HCEC 1CT (cell line): ENCODE data around the gene CLTCL1.
"Not testable (repeated sequence)": the region's sequence is repeated elsewhere in the genome, so short reads cannot be mapped to it uniquely, and the experiment has no call there.

Source experiments
- DNase-seq: peaks from one replicate; pipeline ENCODE4 v3.0.0-alpha.2; 2017

Gene CLTCL1

GRCh38 chr22:19216579-19216978 lies 74.9 kb downstream of the CLTCL1 start:
- no peak for DNase-seq

DNA sequence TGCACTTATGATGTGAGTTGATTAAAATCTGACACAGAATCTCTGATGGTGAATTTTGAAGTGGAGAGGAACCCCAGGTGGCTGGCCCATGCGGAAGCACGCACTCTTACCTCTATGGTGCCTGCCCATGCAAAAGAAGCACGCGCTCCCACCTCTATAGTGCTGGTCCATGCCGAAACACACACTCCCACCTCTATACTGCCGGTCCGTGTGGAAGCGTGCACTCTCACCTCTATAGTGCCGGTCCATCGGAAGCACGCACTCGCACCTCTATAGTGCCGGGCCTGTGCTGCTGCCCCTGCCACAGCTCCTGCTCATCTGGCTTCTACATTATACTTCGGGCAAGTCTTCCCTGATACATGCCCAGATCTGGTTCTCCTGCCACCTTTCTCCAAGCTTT lies 76.2 kb downstream of the CLTCL1 start:
- DNase-seq: no peak

DNA sequence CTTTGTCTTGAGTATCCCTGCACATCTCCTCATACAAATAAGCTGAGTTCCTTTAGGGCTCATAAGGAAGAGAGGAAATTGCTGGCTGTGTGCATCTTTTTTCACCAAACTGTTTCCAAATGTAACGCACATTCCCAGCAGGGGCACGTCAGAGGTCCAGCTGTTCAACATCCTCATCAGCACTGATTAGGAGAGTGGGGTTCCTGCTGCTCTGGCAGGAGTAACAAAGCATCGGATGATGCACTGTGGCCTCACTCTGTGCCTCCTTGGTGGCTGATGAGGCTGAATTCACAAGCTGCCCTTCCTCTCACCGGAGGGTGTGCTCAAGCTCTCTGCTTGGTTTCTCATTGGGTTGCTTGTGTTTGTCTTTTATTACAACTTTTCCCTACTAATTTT lies 77.4 kb downstream of the CLTCL1 start:
- DNase-seq: no peak

- DNase-seq: no peak
Measured at GRCh38 chr22:19213442-19214077, 78.0 kb downstream of the CLTCL1 start.

DNA sequence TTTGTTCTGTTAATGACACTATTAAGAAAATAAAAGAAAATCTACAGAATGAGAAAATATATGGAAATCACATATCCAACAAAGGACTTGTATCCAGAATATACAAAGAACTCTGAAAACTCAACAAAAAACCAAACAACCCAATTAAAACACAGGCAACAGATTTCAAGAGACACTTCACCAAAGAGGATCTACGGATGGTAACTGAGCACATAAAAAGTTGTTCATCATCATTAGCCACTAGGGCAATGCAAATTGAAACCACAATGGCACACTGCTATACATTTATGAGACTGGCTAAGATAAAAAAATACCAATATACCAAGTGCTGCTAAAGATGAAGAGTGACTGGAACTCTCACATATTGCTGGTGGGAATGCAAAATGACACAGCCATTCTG lies 78.5 kb downstream of the CLTCL1 start:
- no peak for DNase-seq

GRCh38 chr22:19212302-19212870 lies 79.1 kb downstream of the CLTCL1 start:
- DNase-seq: no peak

DNA sequence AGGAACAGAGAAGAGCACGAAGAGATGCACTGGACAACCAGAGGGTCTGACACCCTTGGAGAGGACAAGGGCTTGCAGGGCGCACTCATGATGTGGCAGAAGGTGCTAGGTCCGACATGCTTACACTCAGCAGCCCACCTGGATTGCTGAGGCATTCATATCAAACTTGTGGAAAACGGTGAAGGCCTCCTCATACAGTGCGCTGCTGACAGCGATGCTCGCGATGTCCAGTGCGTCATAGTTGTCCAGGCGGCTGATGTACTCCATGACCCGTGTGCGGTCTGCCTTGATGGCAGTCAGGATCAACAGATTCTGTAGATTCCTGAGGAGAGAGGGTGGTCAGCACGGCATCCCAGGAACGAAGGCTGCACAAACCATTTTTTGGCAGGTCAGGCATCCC lies 81.3 kb downstream of the CLTCL1 start:
- no peak for DNase-seq

DNA sequence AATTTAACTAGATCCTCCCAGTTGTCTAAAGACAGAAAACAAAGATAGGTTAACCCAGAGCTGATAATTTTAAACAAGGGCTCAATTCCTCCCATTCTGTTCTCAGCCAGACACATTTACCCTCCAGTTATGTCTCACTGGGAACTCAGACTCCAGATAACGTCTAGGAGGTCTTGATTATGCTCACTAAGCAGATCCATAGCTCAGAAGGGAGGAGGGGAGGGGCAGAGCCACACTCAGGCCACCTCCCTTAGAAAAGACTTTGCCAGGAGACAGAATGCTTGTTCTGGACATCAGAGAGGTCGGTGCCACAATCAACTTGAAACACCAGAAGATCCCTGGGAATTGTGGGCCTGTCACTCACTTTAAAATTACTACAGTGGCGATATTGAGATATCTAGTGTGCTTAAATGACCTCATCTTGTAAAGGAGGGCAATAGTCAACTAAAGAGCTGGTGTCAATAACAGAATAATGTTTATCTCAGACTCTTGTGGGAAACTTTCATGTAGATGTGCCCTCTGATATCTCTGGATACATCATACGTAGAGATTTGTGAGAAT lies 83.2 kb downstream of the CLTCL1 start:
- DNase-seq: no peak

DNA sequence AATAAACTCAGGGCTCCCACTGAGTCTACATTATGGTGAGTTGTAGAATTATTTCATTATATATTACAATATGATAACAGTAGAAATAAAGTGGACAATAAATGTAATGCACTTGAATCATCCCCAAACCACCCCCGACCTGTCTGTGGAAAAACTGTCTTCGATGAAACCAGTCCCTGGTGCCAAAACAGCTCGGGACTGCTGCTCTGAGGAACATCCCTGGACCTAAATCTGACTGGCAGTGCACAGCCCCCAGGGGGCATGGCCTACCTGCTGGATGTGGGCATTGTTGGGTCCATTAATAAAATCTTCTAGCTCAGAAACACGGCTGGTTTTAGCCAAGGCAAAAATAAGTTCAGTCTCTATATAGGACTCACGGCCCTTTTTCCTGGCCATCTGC lies 83.6 kb downstream of the CLTCL1 start:
- no peak for DNase-seq

- no peak for DNase-seq
Measured at GRCh38 chr22:19207401-19207808, 84.1 kb downstream of the CLTCL1 start.

DNA sequence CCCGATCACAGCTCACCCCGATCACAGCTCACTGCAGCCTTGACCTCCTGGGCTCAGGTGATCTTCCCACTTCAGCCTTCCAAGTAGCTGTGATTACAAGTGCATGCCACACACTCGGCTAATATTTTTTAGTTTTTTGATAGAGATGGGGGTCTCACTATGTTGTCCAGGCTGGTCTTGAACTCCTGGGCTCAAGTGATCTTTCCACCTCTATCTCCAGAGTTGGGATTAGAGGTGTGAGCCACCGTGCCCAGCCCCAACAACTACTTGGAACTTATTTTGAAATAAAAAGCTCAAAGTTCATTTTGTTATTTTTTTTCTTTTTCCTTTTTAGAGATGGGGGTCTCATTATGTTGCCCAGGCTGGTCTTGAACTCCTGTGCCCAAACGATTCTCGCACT lies 85.2 kb downstream of the CLTCL1 start:
- DNase-seq: no peak

DNA sequence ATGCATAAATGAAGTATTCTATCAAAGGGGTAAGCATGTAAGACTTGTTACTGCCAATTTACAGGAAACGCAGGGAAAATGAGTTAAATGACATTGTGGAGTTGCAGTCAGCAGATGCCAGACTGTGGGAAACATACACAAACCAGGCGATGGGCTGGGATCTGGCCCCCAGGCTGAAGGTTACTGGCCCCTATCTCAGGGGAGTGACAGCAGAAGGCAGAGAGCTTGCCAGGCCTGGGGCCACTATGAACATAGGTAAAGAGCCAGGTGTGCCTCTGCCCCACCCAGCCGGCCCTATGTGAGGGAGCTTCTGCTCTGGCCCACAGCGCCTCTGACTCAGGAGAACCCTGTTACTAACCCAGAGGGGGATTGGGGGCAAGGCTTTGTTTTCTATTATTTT lies 86.9 kb downstream of the CLTCL1 start:
- no peak for DNase-seq

DNA sequence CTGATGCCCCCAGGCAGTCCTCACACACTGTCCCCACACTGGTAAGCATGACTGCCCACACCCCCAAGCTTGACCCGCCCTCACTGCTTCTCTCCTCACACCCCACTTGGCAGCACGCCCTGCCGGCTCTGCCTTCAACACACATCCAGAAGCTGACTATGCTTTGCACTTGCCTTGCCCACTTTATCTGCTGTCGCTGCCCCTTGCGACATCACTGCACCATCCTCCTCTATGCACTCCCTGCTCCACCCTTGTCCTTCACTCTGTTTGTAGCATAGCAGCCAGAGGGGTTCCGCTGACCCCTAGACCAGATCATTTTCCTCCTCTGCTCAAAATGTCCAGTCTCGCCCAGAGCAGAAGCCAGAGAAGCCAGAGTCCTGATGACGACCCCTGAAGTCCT lies 87.7 kb downstream of the CLTCL1 start:
- no peak for DNase-seq

- DNase-seq: not testable (repeated sequence)
Measured at GRCh38 chr22:19202799-19203186, 88.7 kb downstream of the CLTCL1 start.

DNA sequence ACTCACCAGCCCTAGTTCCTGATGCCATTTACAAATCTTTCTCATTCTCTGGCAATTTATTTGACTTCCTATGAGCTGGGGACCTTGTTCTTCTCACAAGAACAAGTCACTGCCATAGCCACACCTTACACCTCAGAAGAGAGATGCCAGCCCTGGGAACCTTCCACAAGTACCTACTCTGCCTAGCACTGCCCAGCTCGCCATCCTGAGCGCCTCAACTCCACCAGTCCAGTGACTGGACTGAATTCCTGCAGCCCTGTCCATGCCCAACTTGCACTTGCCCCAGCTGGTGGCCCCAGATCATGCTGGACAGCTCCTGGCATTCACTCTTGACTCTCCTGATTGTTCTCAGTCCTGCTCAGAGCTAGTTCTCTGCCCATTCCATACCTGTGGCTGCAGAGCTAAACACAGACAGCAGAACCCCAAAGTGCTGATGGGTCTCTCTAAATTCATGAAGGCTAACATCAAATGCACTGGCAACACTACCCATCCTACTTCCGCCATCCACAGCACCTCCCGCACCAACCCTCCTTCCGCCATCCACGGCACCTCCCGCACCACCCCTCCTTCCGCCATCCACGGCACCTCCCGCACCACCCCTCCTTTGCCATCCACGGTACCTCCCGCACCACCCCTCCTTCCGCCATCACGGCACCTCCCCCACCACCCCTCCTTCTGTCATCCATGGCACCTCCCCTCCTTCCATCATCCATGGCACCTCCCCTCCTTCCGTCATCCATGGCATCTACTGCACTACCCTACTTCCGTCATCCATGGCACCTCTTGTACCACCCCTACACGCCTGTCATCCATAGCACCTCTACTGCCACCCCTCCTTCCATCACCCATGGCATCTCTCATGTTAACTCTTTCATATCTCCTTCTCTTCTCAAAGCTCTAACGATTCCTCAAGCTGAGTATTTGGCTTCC lies 89.4 kb downstream of the CLTCL1 start:
- no peak for DNase-seq

DNA sequence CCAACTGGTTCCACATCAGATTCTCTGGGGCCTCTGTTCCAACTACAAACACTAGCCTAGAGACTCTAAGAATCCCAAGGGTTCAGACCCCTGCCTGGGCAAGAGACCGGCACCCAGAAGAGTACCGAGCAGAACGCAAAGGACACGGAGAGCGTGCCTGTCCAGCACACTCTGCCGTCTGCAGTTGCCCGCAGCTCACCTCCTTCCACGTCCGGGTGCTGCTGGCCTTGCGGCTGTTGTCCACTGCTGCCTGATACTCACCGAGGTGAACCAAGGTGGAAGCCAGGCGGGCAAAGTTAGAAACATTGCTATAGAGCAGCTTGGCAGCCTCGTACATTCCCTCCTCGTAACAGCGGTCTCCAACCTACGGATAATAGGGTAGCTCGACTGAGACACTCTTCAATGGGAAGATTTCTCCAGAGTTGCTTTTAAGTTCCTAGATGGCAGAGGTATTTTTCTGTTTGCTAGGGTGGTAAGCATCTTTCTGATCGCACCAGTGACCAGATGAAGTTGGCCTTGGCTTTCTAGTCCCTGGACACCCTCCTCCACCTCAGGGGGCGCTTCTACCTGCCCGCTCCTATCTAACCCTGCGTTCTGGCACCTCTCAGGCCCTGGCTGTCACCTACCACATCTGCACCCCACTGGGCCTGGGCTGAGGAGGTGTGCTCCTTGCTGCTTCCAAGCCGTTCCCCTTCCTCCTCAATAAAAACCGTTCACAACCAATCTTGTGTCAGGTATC lies 90.2 kb downstream of the CLTCL1 start:
- no peak for DNase-seq

DNA sequence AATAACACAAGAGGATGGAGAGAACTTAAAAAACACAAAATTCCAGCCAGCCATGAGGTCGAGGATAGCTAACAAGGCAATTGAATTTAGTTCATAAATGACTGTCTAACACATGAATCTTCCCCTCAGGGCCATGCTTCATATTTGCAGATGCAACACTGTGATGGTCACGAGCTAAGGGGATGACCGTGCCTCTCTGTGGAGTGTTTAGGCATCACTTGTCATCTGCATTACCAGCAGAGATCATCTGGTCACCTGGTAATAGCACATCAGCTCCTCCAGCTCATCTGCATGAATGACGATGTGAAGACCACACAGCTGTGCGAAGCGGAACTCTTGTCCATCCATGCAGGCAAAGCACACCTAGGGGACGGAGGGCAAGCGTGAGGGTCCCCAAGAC lies 92.0 kb downstream of the CLTCL1 start:
- DNase-seq: no peak

- DNase-seq: no peak
Measured at GRCh38 chr22:19197997-19198865, 93.3 kb downstream of the CLTCL1 start.

GRCh38 chr22:19196841-19197612 lies 94.5 kb downstream of the CLTCL1 start:
- DNase-seq: no peak

- no peak for DNase-seq
Measured at GRCh38 chr22:19195796-19196731, 95.5 kb downstream of the CLTCL1 start.
